AG09309 (cell line): ENCODE data around the gene PTBP1.

ENCODE experiments used
- DNase-seq: peaks from one replicate; pipeline ENCODE4 v3.0.0-alpha.2; 2010; ENCODE audit warnings: low read depth
- H3K4me3 ChIP-seq: 2 replicates; pipeline ENCODE4 v1.5.1; 2011; ENCODE audit warnings: mild to moderate bottlenecking, low read depth, low read length, moderate library complexity; ENCODE audit not compliant: control insufficient read depth
- TF ChIP-seq, protein P1 (sequence below): IDR thresholded peaks from 2 replicates; pipeline ENCODE4 v1.5.1; 2011; ENCODE audit warnings: mild to moderate bottlenecking, low read depth, low read length, inconsistent platforms; ENCODE audit not compliant: insufficient read depth, control insufficient read depth; ENCODE audit errors: missing control alignments

PTBP1 gene

GRCh38 chr19:804419-805165, 7.3 kb downstream of the PTBP1 start:
- TF ChIP-seq, protein P1, sequence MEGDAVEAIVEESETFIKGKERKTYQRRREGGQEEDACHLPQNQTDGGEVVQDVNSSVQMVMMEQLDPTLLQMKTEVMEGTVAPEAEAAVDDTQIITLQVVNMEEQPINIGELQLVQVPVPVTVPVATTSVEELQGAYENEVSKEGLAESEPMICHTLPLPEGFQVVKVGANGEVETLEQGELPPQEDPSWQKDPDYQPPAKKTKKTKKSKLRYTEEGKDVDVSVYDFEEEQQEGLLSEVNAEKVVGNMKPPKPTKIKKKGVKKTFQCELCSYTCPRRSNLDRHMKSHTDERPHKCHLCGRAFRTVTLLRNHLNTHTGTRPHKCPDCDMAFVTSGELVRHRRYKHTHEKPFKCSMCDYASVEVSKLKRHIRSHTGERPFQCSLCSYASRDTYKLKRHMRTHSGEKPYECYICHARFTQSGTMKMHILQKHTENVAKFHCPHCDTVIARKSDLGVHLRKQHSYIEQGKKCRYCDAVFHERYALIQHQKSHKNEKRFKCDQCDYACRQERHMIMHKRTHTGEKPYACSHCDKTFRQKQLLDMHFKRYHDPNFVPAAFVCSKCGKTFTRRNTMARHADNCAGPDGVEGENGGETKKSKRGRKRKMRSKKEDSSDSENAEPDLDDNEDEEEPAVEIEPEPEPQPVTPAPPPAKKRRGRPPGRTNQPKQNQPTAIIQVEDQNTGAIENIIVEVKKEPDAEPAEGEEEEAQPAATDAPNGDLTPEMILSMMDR = no peak
- DNase-seq = no peak

GRCh38 chr19:805166-805551, 7.9 kb downstream of the PTBP1 start:
- TF ChIP-seq, protein P1 = no peak
- no peak for DNase-seq
- no peak overlapping the region for H3K4me3 ChIP-seq

More at GRCh38 chr19:804419-805165, 7.3 kb downstream of the PTBP1 start:
- no peak overlapping the region for H3K4me3 ChIP-seq

DNA sequence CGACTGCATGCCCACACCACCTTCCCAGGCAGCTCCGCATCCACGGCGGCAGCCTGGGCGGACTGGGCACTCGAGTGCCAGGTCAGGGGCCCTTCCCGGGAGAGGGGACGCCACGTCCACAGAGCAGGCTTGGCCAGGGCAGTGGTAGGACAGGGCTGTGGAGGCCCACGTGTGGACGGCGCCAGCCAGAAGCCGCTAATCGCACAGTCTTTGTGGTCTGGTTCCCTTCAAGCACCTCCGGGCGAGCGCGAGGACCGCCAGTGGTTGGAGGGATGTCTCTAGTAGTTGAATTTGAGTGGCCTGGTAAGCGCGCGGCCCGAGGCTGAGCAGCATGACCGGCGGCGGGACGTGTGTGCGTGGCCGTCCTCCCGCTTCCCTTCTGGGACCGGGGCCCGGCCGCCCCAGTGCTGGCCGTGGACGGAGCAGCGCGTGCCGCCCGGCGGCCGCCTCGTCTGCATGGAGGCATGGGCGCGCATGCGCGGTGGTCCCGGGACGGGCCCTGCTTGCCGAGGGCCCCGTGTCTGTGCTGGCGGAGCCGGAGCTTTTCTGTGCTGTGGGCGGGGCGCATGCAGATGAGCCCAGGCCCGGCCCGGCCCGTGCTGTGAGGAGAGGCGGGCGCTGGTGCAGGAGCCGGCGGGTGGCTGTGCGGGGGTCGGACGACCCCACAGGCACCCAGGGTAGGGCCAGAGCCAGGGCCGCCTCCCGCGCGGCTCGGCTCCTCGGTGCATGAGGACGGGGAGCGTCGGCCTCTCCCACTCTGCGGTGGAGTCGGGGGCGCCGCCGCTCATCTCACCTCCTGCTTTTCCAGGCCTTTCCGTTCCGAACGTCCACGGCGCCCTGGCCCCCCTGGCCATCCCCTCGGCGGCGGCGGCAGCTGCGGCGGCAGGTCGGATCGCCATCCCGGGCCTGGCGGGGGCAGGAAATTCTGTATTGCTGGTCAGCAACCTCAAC, 8.6 kb downstream of the PTBP1 start:
- no peak overlapping the region for H3K4me3 ChIP-seq
- TF ChIP-seq, protein P1 = no peak
- DNase-seq = no peak

DNA sequence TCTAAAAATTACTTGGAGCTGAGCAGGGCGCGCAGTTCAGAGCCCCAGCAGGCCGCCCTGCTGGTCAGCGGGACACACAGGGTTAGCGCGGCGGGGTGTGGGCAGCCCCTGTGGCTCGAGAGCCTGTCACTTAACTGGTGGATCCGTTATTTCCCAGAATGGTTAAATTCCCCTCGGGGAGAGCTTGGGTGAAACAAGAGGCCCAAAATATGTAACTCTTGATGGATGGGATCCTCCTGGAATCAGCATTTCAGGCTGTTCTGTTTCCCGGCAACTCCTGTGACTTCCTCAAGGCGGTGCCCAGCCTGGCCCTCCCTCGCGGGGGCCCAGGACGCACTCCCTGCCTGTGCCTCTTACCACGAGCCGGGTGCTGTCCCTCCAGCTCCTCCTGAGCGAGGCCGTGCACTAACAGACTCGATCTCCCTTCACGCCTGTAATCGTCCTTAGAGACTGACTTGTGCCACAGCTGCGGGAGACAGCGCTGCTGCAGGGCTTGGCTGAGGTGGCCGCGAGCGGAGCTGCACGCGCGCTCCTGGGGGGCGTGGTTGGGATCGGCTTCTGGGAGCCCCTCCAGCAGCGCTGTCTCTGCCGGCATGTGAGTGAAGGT, 9.7 kb downstream of the PTBP1 start:
- H3K4me3 ChIP-seq = no peak overlapping the region
- no peak for DNase-seq
- TF ChIP-seq, protein P1 = no peak

DNA sequence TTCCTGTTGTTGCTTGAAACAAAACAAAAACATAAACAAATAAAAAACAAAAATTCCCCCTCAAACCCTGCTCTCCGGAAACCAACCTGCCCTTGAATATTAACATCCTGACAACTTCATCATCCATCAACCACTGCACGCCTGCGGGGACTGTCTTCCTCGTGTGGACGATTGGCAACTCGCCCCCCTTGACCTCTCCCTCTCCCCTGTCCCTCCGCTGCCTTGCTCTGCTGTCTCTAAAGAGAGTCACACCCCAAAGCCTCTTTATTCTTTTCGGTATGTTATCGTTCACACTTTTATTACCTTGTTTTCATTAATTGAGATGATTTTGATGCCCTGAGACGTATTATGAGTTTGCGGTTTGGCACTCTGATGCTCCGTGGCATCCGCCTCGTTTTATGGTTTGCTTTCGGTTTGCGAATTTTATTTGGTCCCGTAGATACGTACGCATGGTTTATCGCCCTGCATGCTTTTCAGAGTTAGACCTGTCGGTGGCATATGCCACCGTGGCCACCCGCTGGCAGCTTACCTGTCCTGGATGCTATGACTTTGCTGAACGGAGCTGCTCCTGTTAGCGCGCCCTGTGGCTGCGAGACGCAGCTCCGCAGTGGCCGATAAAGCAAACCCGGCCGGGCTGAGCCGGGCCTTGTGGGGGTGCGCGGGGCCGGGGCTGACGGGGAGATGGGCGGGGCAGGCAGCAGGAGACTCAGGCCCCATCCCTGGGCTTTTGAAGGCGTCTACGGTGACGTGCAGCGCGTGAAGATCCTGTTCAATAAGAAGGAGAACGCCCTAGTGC, 10.6 kb downstream of the PTBP1 start:
- no peak overlapping the region for H3K4me3 ChIP-seq
- no peak for DNase-seq
- TF ChIP-seq, protein P1 = no peak

- DNase-seq = no peak
- TF ChIP-seq, protein P1 = no peak
These were observed 11.1 kb downstream of the PTBP1 start for GRCh38 chr19:808423-808775.

More at GRCh38 chr19:808423-808775, 11.1 kb downstream of the PTBP1 start:
- H3K4me3 ChIP-seq = no peak overlapping the region
